Islet precursor cell (in vitro differentiated cells): ENCODE results near the gene GFM2.
"Not testable (repeated sequence)": the region's sequence is repeated elsewhere in the genome, so short reads cannot be mapped to it uniquely, and the experiment has no call there.

Experiments
- DNase-seq: peaks from one replicate; pipeline ENCODE4 v3.0.0-alpha.2; 2018

GFM2 gene

GRCh38 chr5:74686962-74687751 is 79.8 kb downstream of the GFM2 start:
- no peak for DNase-seq

GRCh38 chr5:74685979-74686631 is 80.8 kb downstream of the GFM2 start:
- DNase-seq, result no peak

- DNase-seq, result peak; percentile 96
Observed at GRCh38 chr5:74684900-74685851, 81.7 kb downstream of the GFM2 start, which contains the start of gene HEXB. Gene HEXB (plus strand): TSS chr5:74685233. CDS start chr5:74685261, 28 bp downstream.

- DNase-seq, result no peak
Observed at GRCh38 chr5:74679966-74680365, 87.0 kb downstream of the GFM2 start.

- DNase-seq, result not testable (repeated sequence)
Observed at GRCh38 chr5:74679300-74679699, 87.6 kb downstream of the GFM2 start.

- DNase-seq, result not testable (repeated sequence)
Observed at GRCh38 chr5:74678123-74678522, 88.8 kb downstream of the GFM2 start.

GRCh38 chr5:74676466-74676865 is 90.5 kb downstream of the GFM2 start:
- DNase-seq, result not testable (repeated sequence)

GRCh38 chr5:74673011-74673790 is 93.7 kb downstream of the GFM2 start:
- no peak for DNase-seq

- no peak for DNase-seq
Observed at GRCh38 chr5:74672215-74672877, 94.6 kb downstream of the GFM2 start.
